ENCODE results near the gene HDHD3. TPM values are rescaled to one million over a fixed set of nuclear protein-coding genes. Genes with fewer than 3 reads are reported as not detected.
A peak's percentile ranks its signal among the peaks of the same experiment; 100 is the strongest.

Gene HDHD3
- total RNA-seq, 5 donors from 2014 or later (not counting 1 experiment from before 2014, with no cell fraction given) = 15.2 to 34.6 (median 17.4) TPM

DNA sequence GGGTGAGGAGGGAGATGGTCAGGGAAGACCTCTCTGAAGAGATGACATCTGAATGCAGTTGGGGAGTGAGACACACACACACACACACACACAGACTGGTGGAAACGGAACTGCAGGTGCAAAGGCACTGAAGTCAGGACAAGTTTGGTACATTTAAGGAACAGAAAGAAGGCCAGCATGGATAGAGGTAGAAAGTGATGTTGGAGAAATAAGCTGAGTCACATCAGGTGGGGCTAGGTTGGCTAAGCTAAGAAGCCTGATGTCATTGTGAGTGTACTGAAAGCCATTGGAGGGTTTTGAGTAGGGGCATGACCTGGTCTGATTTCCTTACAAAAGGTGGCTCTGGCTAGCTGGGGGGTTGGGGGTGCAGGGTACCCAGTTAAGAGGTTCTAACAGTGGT is 24.4 kb downstream of the HDHD3 start:
- Histone ChIP-seq H3K36me3 (ENCODE audit: control insufficient read depth in 2 of 2, extremely low read depth in 1 of 2, insufficient read depth in 1 of 2, low read length in 1 of 2) (no peaks in the 10 kb centered on the region), H3K9me3 (no peaks in the 10 kb centered on the region), H3K27ac (ENCODE audit: low read length) (no peak overlapping the region), H3K4me3 (ENCODE audit: control insufficient read depth in 1 of 2, extremely low read depth in 1 of 2, low read length in 1 of 2) (no peak overlapping the region), H3K4me1 (ENCODE audit: control insufficient read depth in 1 of 2, extremely low read depth in 1 of 2, insufficient read depth in 2 of 2, low read length in 2 of 2) (peaks cover 0 to 21% of the 10 kb centered on the region in 2 experiments), H3K27me3 (replicated peaks in 1 of 2; ENCODE audit: control insufficient read depth in 2 of 2, extremely low read depth in 1 of 2, insufficient read depth in 2 of 2, low read length in 1 of 2) (peaks cover 2 to 29% of the 10 kb centered on the region in 2 experiments)
- DNase-seq = no peak
- Mint-ChIP-seq H3K36me3 (no peaks in the 10 kb centered on the region), H3K4me1 (peaks cover 15 to 22% (median 18%) of the 10 kb centered on the region in 3 donors), H3K27ac (peak overlapping the region in 1 of 2 donors; percentile 29), H3K9me3 (no peaks in the 10 kb centered on the region), H3K27me3 (peaks cover 25 to 35% of the 10 kb centered on the region in 2 donors), H3K4me3 (no peak overlapping the region)
- WGBS (ENCODE audit: insufficient coverage) = no CpG with 5 or more reads among the region's 1 CpG
- ChIA-PET POLR2A (no interaction called here), CTCF (interaction anchor here in 1 of 2 donors (0.5 to 0.6 kb wide), 2 partner anchors 12 to 68 kb away, joined by 3 to 5 read pairs; no protein-coding TSS in a partner anchor)
- no peak for ATAC-seq (replicated peaks in 1 of 4)

DNA sequence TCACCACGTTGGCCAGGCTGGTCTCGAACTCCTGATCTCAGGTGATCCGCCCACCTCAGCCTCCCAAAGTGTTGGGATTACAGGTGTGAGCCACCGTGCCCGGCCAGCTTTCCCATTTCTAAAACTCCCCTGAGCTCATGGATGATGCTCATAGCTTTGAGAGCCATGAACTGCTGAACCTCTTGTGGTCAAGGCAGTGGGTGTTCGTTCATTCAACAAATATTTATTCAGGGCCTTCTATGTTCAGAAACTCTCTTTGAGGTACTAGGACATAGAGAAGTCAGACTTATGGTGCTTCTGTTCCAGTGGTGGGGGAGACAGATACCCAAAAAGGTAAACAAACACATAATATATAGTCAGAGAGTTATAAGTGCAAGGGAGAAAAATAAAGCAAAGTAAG is 24.8 kb downstream of the HDHD3 start:
- H3K27ac Mint-ChIP-seq = peak overlapping the region in 1 of 2 donors; percentile 29
- POLR2A ChIA-PET = interaction anchor here in 1 of 2 donors (0.5 kb wide), 1 partner anchor 527 kb away, joined by 4 read pairs; no protein-coding TSS in a partner anchor

GRCh38 chr9:113350937-113351336 is 25.8 kb downstream of the HDHD3 start:
- WGBS (ENCODE audit: insufficient coverage) = 0% methylated on average over 3 of the region's 6 CpGs
- ATAC-seq (replicated peaks in 1 of 4) (peak in 1 of 4 experiments; percentile 45), DNase-seq (peak in 5 of 35 experiments; percentile 8 to 48 (median 20))
- ChIA-PET POLR2A (no interaction called here), CTCF (interaction anchor here in 1 of 2 donors (0.5 kb wide), 1 partner anchor 1254 kb away, joined by 4 read pairs; no protein-coding TSS in a partner anchor)
- Histone ChIP-seq H3K4me3 (ENCODE audit: control insufficient read depth in 1 of 2, extremely low read depth in 1 of 2, low read length in 1 of 2) (no peak overlapping the region), H3K36me3 (ENCODE audit: control insufficient read depth in 2 of 2, extremely low read depth in 1 of 2, insufficient read depth in 1 of 2, low read length in 1 of 2) (no peaks in the 10 kb centered on the region), H3K27ac (ENCODE audit: low read length) (no peak overlapping the region), H3K27me3 (replicated peaks in 1 of 2; ENCODE audit: control insufficient read depth in 2 of 2, extremely low read depth in 1 of 2, insufficient read depth in 2 of 2, low read length in 1 of 2) (peaks cover 2 to 29% of the 10 kb centered on the region in 2 experiments), H3K9me3 (no peaks in the 10 kb centered on the region), H3K4me1 (ENCODE audit: control insufficient read depth in 1 of 2, extremely low read depth in 1 of 2, insufficient read depth in 2 of 2, low read length in 2 of 2) (peaks cover 0 to 21% of the 10 kb centered on the region in 2 experiments)
- peaks cover 25 to 35% of the 10 kb centered on the region in 2 donors for H3K27me3 Mint-ChIP-seq
- peak overlapping the region; percentile 13 to 76 (median 73) for H3K4me3 Mint-ChIP-seq
- no peaks in the 10 kb centered on the region for H3K9me3 Mint-ChIP-seq
- H3K27ac Mint-ChIP-seq = peak overlapping the region in 1 of 2 donors; percentile 19
- H3K36me3 Mint-ChIP-seq = no peaks in the 10 kb centered on the region
- H3K4me1 Mint-ChIP-seq = peaks cover 15 to 22% (median 18%) of the 10 kb centered on the region in 3 donors

More for the DNA sequence above, 24.8 kb downstream of the HDHD3 start:
- ATAC-seq (replicated peaks in 1 of 4) (no peak), DNase-seq (no peak)
- H3K27ac ChIP-seq (ENCODE audit: low read length) = no peak overlapping the region
- no peak overlapping the region for H3K4me3 ChIP-seq (ENCODE audit: control insufficient read depth in 1 of 2, extremely low read depth in 1 of 2, low read length in 1 of 2)
- no peaks in the 10 kb centered on the region for H3K36me3 Mint-ChIP-seq
- H3K27me3 ChIP-seq (replicated peaks in 1 of 2; ENCODE audit: control insufficient read depth in 2 of 2, extremely low read depth in 1 of 2, insufficient read depth in 2 of 2, low read length in 1 of 2) = peaks cover 2 to 29% of the 10 kb centered on the region in 2 experiments
- H3K4me1 Mint-ChIP-seq = peaks cover 15 to 22% (median 18%) of the 10 kb centered on the region in 3 donors
- H3K27me3 Mint-ChIP-seq = peaks cover 25 to 35% of the 10 kb centered on the region in 2 donors
- no peaks in the 10 kb centered on the region for H3K9me3 Mint-ChIP-seq
- no peak overlapping the region for H3K4me3 Mint-ChIP-seq
- no peaks in the 10 kb centered on the region for H3K9me3 ChIP-seq
- H3K4me1 ChIP-seq (ENCODE audit: control insufficient read depth in 1 of 2, extremely low read depth in 1 of 2, insufficient read depth in 2 of 2, low read length in 2 of 2) = peaks cover 0 to 21% of the 10 kb centered on the region in 2 experiments
- 100% methylated on average over 1 of the region's 6 CpGs for WGBS (ENCODE audit: insufficient coverage)
- CTCF ChIA-PET = no interaction called here
- H3K36me3 ChIP-seq (ENCODE audit: control insufficient read depth in 2 of 2, extremely low read depth in 1 of 2, insufficient read depth in 1 of 2, low read length in 1 of 2) = no peaks in the 10 kb centered on the region

DNA sequence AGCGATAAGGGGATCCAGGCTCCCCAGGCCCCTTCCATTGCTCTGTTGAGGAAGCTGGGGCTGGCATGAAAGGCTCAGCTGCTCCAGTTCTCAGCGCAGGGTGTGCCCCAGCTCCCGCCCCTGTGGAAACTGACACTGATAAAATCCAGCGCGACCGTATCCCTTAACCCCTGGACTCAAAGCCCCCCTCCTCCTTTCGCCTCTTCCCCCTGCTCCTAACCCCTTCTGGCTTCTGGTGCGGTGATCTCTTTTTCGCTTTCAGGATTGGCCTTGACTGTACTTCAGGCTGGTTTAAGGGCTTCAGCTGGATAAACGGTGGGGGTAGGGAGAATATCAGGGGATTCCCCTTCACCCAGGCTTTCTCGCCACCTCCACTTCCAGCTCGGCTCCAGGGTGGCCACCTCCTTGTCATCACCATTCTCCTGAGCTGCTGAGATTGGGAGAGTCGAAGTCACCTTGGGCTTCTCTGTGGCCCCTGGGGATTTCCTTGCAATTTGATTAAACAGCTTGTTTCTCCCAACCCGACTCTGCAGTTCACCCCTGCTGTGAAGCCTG is 26.6 kb downstream of the HDHD3 start:
- Histone ChIP-seq H3K4me3 (ENCODE audit: control insufficient read depth in 1 of 2, extremely low read depth in 1 of 2, low read length in 1 of 2) (peak overlapping the region; percentile 34 to 79), H3K27me3 (replicated peaks in 1 of 2; ENCODE audit: control insufficient read depth in 2 of 2, extremely low read depth in 1 of 2, insufficient read depth in 2 of 2, low read length in 1 of 2) (peaks cover 2 to 29% of the 10 kb centered on the region in 2 experiments), H3K4me1 (ENCODE audit: control insufficient read depth in 1 of 2, extremely low read depth in 1 of 2, insufficient read depth in 2 of 2, low read length in 2 of 2) (peaks cover 0 to 21% of the 10 kb centered on the region in 2 experiments), H3K27ac (ENCODE audit: low read length) (no peak overlapping the region), H3K36me3 (ENCODE audit: control insufficient read depth in 2 of 2, extremely low read depth in 1 of 2, insufficient read depth in 1 of 2, low read length in 1 of 2) (no peaks in the 10 kb centered on the region), H3K9me3 (no peaks in the 10 kb centered on the region)
- ATAC-seq (replicated peaks in 1 of 4) (peak in 1 of 4 experiments; percentile 17), DNase-seq (no peak)
- ChIA-PET CTCF (interaction anchor here (0.6 to 0.7 kb wide), 2 partner anchors 93 to 126 kb away, joined by 4 read pairs; no protein-coding TSS in a partner anchor), POLR2A (interaction anchor here (0.6 to 0.7 kb wide), 4 partner anchors 14 to 126 kb away, joined by 3 to 7 read pairs (median 3); no protein-coding TSS in a partner anchor)
- WGBS (ENCODE audit: insufficient coverage) = 12% methylated on average over 4 of the region's 14 CpGs
- peaks cover 25 to 34% of the 10 kb centered on the region in 2 donors for H3K27me3 Mint-ChIP-seq
- H3K4me3 Mint-ChIP-seq = peak overlapping the region; percentile 67 to 76 (median 73)
- peaks cover 15 to 22% (median 18%) of the 10 kb centered on the region in 3 donors for H3K4me1 Mint-ChIP-seq
- no peaks in the 10 kb centered on the region for H3K36me3 Mint-ChIP-seq
- H3K9me3 Mint-ChIP-seq = no peaks in the 10 kb centered on the region
- no peak overlapping the region for H3K27ac Mint-ChIP-seq

GRCh38 chr9:113349445-113350094 is 27.2 kb downstream of the HDHD3 start, which contains the start of gene BSPRY:
TSS of gene BSPRY (plus strand) at chr9:113349541. CDS start at chr9:113349580, 39 bp downstream.
- no peak within 1 kb of the TSS for H3K27ac Mint-ChIP-seq
- ChIA-PET POLR2A (interaction anchor here in 1 of 2 donors (0.6 to 0.9 kb wide), 5 partner anchors 9 to 73 kb away, joined by 3 to 7 read pairs (median 3); partner anchors contain the start of gene WDR31), CTCF (no interaction called here)
- peaks cover 15 to 22% (median 18%) of the 10 kb centered on the region in 3 donors for H3K4me1 Mint-ChIP-seq
- H3K27me3 ChIP-seq (replicated peaks in 1 of 2; ENCODE audit: control insufficient read depth in 2 of 2, extremely low read depth in 1 of 2, insufficient read depth in 2 of 2, low read length in 1 of 2) = peaks cover 2 to 24% of the 10 kb centered on the region in 2 experiments
- peaks cover 25 to 34% of the 10 kb centered on the region in 2 donors for H3K27me3 Mint-ChIP-seq
- H3K36me3 Mint-ChIP-seq = no peaks in the 10 kb centered on the region
- H3K27ac ChIP-seq (ENCODE audit: low read length) = no peak within 1 kb of the TSS
- under 1% methylated on average over 69 of the region's 71 CpGs for WGBS (ENCODE audit: insufficient coverage)
- H3K4me1 ChIP-seq (ENCODE audit: control insufficient read depth in 1 of 2, extremely low read depth in 1 of 2, insufficient read depth in 2 of 2, low read length in 2 of 2) = peaks cover 0 to 21% of the 10 kb centered on the region in 2 experiments
- DNase-seq (peak in 26 of 35 experiments; percentile 7 to 50 (median 26)), ATAC-seq (replicated peaks in 1 of 4) (peak; percentile 74 to 88 (median 82))
- H3K9me3 ChIP-seq = no peaks in the 10 kb centered on the region
- no peaks in the 10 kb centered on the region for H3K36me3 ChIP-seq (ENCODE audit: control insufficient read depth in 2 of 2, extremely low read depth in 1 of 2, insufficient read depth in 1 of 2, low read length in 1 of 2)
- H3K4me3 ChIP-seq (ENCODE audit: control insufficient read depth in 1 of 2, extremely low read depth in 1 of 2, low read length in 1 of 2) = peak within 1 kb of the TSS; percentile 34 to 79
- no peaks in the 10 kb centered on the region for H3K9me3 Mint-ChIP-seq
- peak within 1 kb of the TSS; percentile 67 to 79 (median 76) for H3K4me3 Mint-ChIP-seq

GRCh38 chr9:113349066-113349444 is 27.7 kb downstream of the HDHD3 start:
- Histone ChIP-seq H3K4me3 (ENCODE audit: control insufficient read depth in 1 of 2, extremely low read depth in 1 of 2, low read length in 1 of 2) (peak overlapping the region in 1 of 2 donors; percentile 79), H3K36me3 (ENCODE audit: control insufficient read depth in 2 of 2, extremely low read depth in 1 of 2, insufficient read depth in 1 of 2, low read length in 1 of 2) (no peaks in the 10 kb centered on the region), H3K27ac (ENCODE audit: low read length) (no peak overlapping the region), H3K4me1 (ENCODE audit: control insufficient read depth in 1 of 2, extremely low read depth in 1 of 2, insufficient read depth in 2 of 2, low read length in 2 of 2) (peaks cover 0 to 21% of the 10 kb centered on the region in 2 experiments), H3K27me3 (replicated peaks in 1 of 2; ENCODE audit: control insufficient read depth in 2 of 2, extremely low read depth in 1 of 2, insufficient read depth in 2 of 2, low read length in 1 of 2) (peaks cover 2 to 23% of the 10 kb centered on the region in 2 experiments), H3K9me3 (no peaks in the 10 kb centered on the region)
- no peaks in the 10 kb centered on the region for H3K9me3 Mint-ChIP-seq
- no peaks in the 10 kb centered on the region for H3K36me3 Mint-ChIP-seq
- WGBS (ENCODE audit: insufficient coverage) = 44% methylated on average over 11 of the region's 13 CpGs
- peak overlapping the region; percentile 66 to 79 (median 75) for H3K4me3 Mint-ChIP-seq
- peaks cover 15 to 22% (median 18%) of the 10 kb centered on the region in 3 donors for H3K4me1 Mint-ChIP-seq
- H3K27me3 Mint-ChIP-seq = peaks cover 25 to 34% of the 10 kb centered on the region in 2 donors
- CTCF ChIA-PET = interaction anchor here in 1 of 2 donors (1.1 kb wide), 1 partner anchor 9 kb away, joined by 4 read pairs; the partner anchor contains the start of gene WDR31
- no peak for DNase-seq
- ATAC-seq (replicated peaks in 1 of 4) = no peak
- H3K27ac Mint-ChIP-seq = no peak overlapping the region
- POLR2A ChIA-PET = interaction anchor here (0.6 to 0.9 kb wide), 3 partner anchors 9 to 68 kb away, joined by 3 to 4 read pairs (median 4); partner anchors contain the start of gene WDR31 (in 1 of the 2)
